Liver (tissue), 9 donors: ENCODE results near the gene NOTCH4. TPM values are rescaled to one million over a fixed set of nuclear protein-coding genes. Genes with fewer than 3 reads are reported as not detected.
A peak's percentile ranks its signal among the peaks of the same experiment; 100 is the strongest.

Source experiments
- DNase-seq: peaks from one replicate; pipeline ENCODE4 v3.0.0-alpha.2; 2017; ENCODE audit warnings: low spot score
- H3K27ac ChIP-seq, 2 donors: one replicate each; pipeline ENCODE4 v1.7.0; 2013; ENCODE audit warnings: inconsistent platforms in 2 of 2, low read length in 2 of 2, control low read depth in 1 of 2, low read depth in 1 of 2, mild to moderate bottlenecking in 1 of 2
- H3K27me3 ChIP-seq, 4 donors: one replicate each; pipeline versions ENCODE4 v1.6.1 to v1.7.0; 2013; ENCODE audit warnings: low read length in 3 of 4, inconsistent platforms in 1 of 4, mild to moderate bottlenecking in 1 of 4, moderate library complexity in 1 of 4; ENCODE audit not compliant: control insufficient read depth in 4 of 4, insufficient read depth in 4 of 4
- H3K36me3 ChIP-seq, 4 donors: one replicate each; pipeline versions ENCODE4 v1.6.1 to v1.7.0; 2013; ENCODE audit warnings: low read length in 3 of 4, mild to moderate bottlenecking in 3 of 4, low read depth in 1 of 4, moderate library complexity in 1 of 4; ENCODE audit not compliant: control insufficient read depth in 4 of 4, insufficient read depth in 3 of 4
- H3K4me1 ChIP-seq, 4 donors: one replicate each; pipeline versions ENCODE4 v1.6.1 to v1.7.0; 2013; ENCODE audit warnings: low read length in 3 of 4, mild to moderate bottlenecking in 3 of 4, moderate library complexity in 1 of 4; ENCODE audit not compliant: control insufficient read depth in 4 of 4, insufficient read depth in 4 of 4
- H3K4me3 ChIP-seq, 3 donors: one replicate each; pipeline versions ENCODE4 v1.6.1 to v1.7.0; 2013; ENCODE audit warnings: low read length in 3 of 3, control low read depth in 1 of 3, low read depth in 1 of 3, mild to moderate bottlenecking in 1 of 3
- H3K9ac ChIP-seq, 2 donors: one replicate each; pipeline ENCODE4 v1.7.0; 2013; ENCODE audit warnings: low read length in 2 of 2, mild to moderate bottlenecking in 2 of 2, moderate library complexity in 2 of 2, control low read depth in 1 of 2, low read depth in 1 of 2
- H3K9me3 ChIP-seq, 4 donors: one replicate each; pipeline versions ENCODE4 v1.6.1 to v1.7.0; 2013; ENCODE audit warnings: low read length in 3 of 4; ENCODE audit not compliant: control insufficient read depth in 4 of 4
- EGR1 ChIP-seq, 2 donors: IDR thresholded peaks; 2 replicates each; pipeline ENCODE4 v1.6.1; 2016 to 2018; ENCODE audit warnings: antibody characterized with exemption in 2 of 2, low read depth in 2 of 2
- FOXA1 ChIP-seq: IDR thresholded peaks from 2 replicates; pipeline ENCODE4 v1.6.1; 2016; ENCODE audit warnings: antibody characterized with exemption
- FOXA2 ChIP-seq: IDR thresholded peaks from 2 replicates; pipeline ENCODE4 v1.6.1; 2016; ENCODE audit warnings: antibody characterized with exemption
- GABPA ChIP-seq, 2 donors: IDR thresholded peaks in 1 of 2; conservative IDR thresholded peaks in 1 of 2; 2 replicates each; pipeline ENCODE4 v1.6.1; 2016; ENCODE audit warnings: antibody characterized with exemption in 2 of 2, mild to moderate bottlenecking in 1 of 2, moderate library complexity in 1 of 2
- HNF4G ChIP-seq: IDR thresholded peaks from 2 replicates; pipeline ENCODE4 v1.6.1; 2016; ENCODE audit warnings: antibody characterized with exemption
- JUND ChIP-seq, 2 donors: IDR thresholded peaks; 2 replicates each; pipeline ENCODE4 v1.6.1; 2016; ENCODE audit warnings: antibody characterized with exemption in 2 of 2
- MAX ChIP-seq: IDR thresholded peaks from 2 replicates; pipeline ENCODE4 v1.6.1; 2016; ENCODE audit warnings: antibody characterized with exemption
- NR2F2 ChIP-seq: IDR thresholded peaks from 2 replicates; pipeline ENCODE4 v1.6.1; 2016; ENCODE audit warnings: antibody characterized with exemption
- RAD21 ChIP-seq, 2 donors: IDR thresholded peaks; 2 replicates each; pipeline ENCODE4 v1.6.1; 2016; ENCODE audit warnings: antibody characterized with exemption in 2 of 2, mild to moderate bottlenecking in 2 of 2
- RXRA ChIP-seq, 2 donors: IDR thresholded peaks; 2 replicates each; pipeline ENCODE4 v1.6.1; 2017 to 2018; ENCODE audit warnings: antibody characterized with exemption in 2 of 2, mild to moderate bottlenecking in 1 of 2
- SP1 ChIP-seq: IDR thresholded peaks from 2 replicates; pipeline ENCODE4 v1.6.1; 2018; ENCODE audit warnings: antibody characterized with exemption, mild to moderate bottlenecking
- TAF1 ChIP-seq: conservative IDR thresholded peaks from 2 replicates; pipeline ENCODE4 v1.6.1; 2016; ENCODE audit warnings: antibody characterized with exemption, mild to moderate bottlenecking
- YY1 ChIP-seq: IDR thresholded peaks from 2 replicates; pipeline ENCODE4 v1.6.1; 2016; ENCODE audit warnings: antibody characterized with exemption, mild to moderate bottlenecking
- WGBS: extraction: QIAGEN DNeasy Blood & Tissue Kit; methylation state at CpG from one replicate; pipeline ENCODE4 v1.1.7; 2013; 5-methylcytosine and 5-hydroxymethylcytosine counted together
- polyA plus RNA-seq, 2 donors: library from polyadenylated mRNA; stranded (reverse) in 1 of 2; unstranded in 1 of 2; fragments of 200-250 nt in 1 of 2; fragments of >200 nt in 1 of 2; fragmentation: Nextera tagmentation in 1 of 2; extraction: Ambion mirVana in 1 of 2; gene quantifications; one replicate each; pipeline versions ENCODE4 v1.2.1 to v1.2.3, GENCODE V29; 2013 to 2015
- total RNA-seq, 2 donors: library from RNA; depleted of rRNA; stranded (reverse); fragments of >200 nt; gene quantifications; one replicate each; pipeline ENCODE4 v1.2.3, GENCODE V29; 2014
- TF ChIP-seq, protein P1 (sequence below): fragments of 150-350 bp; IDR thresholded peaks from 2 replicates; pipeline ENCODE4 v1.5.1; 2017; ENCODE audit warnings: improper control_type of control experiment, low read depth, low read length; ENCODE audit not compliant: missing input control
- TF ChIP-seq, protein P2 (sequence below): IDR thresholded peaks from 2 replicates; pipeline ENCODE4 v1.6.1; 2016; ENCODE audit warnings: antibody characterized with exemption
- TF ChIP-seq, protein P3 (sequence below): IDR thresholded peaks from 2 replicates; pipeline ENCODE4 v1.6.1; 2016; ENCODE audit warnings: antibody characterized with exemption
- donor health status: healthy.
- donor health status: healthy.
- donor health status: healthy.
- donor health status: healthy.
- donor health status: healthy.

Gene NOTCH4
- total and polyA plus RNA-seq, 4 donors = 2.6 to 15.1 (median 8.8) TPM

GRCh38 chr6:32183030-32183429 lies 40.8 kb downstream of the NOTCH4 start (continued):
- TF ChIP-seq, protein P1, sequence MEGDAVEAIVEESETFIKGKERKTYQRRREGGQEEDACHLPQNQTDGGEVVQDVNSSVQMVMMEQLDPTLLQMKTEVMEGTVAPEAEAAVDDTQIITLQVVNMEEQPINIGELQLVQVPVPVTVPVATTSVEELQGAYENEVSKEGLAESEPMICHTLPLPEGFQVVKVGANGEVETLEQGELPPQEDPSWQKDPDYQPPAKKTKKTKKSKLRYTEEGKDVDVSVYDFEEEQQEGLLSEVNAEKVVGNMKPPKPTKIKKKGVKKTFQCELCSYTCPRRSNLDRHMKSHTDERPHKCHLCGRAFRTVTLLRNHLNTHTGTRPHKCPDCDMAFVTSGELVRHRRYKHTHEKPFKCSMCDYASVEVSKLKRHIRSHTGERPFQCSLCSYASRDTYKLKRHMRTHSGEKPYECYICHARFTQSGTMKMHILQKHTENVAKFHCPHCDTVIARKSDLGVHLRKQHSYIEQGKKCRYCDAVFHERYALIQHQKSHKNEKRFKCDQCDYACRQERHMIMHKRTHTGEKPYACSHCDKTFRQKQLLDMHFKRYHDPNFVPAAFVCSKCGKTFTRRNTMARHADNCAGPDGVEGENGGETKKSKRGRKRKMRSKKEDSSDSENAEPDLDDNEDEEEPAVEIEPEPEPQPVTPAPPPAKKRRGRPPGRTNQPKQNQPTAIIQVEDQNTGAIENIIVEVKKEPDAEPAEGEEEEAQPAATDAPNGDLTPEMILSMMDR = no peak
- TF ChIP-seq EGR1 (IDR thresholded peaks at IDR 0.05; ENCODE audit: low read depth in 2 of 2) (no peak), FOXA1 (no peak), FOXA2 (no peak), TAF1 (no peak), GABPA (IDR thresholded peaks at IDR 0.05 in 1 of 2, conservative IDR thresholded peaks at IDR 0.05 in 1 of 2) (no peak), SP1 (no peak), YY1 (no peak), JUND (IDR thresholded peaks at IDR 0.05) (no peak)
- TF ChIP-seq, protein P2, sequence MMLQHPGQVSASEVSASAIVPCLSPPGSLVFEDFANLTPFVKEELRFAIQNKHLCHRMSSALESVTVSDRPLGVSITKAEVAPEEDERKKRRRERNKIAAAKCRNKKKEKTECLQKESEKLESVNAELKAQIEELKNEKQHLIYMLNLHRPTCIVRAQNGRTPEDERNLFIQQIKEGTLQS = no peak

DNA sequence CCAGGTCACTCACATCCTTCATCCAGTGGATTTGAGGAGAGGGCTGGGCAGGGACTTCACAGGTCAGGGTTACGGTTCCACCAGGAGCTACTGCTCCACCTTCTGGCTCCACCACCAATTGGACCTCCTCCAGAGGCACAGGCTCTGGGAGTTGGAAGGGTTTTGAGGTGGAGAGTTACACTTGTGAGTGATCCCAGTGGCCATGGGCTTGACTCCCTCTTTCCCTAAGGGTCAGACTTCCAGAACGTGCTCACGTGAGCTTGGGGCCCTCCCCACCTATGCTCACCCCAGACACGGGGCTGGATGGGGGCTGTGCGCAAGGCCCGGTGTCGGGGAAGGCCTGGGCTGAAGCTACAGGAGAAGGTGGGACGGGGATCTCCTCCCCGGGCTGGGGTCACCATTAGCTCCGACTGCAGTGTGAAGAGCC lies 41.3 kb downstream of the NOTCH4 start:
- H3K9ac ChIP-seq = no peak overlapping the region
- 93% methylated on average over 10 of the region's 10 CpGs for WGBS
- H3K36me3 ChIP-seq = peaks cover 0 to 33% (median 17%) of the 10 kb centered on the region in 4 donors
- no peaks in the 10 kb centered on the region for H3K27me3 ChIP-seq
- DNase-seq = peak; percentile 52
- H3K4me3 ChIP-seq = no peak overlapping the region
- H3K9me3 ChIP-seq = no peaks in the 10 kb centered on the region
- no peak for TF ChIP-seq FOXA1
- TF ChIP-seq, protein P1 = no peak
- TF ChIP-seq FOXA2 = no peak
- no peak for TF ChIP-seq EGR1 (IDR thresholded peaks at IDR 0.05; ENCODE audit: low read depth in 2 of 2)
- no peak for TF ChIP-seq JUND (IDR thresholded peaks at IDR 0.05)
- TF ChIP-seq RAD21 (IDR thresholded peaks at IDR 0.05) = no peak
- H3K4me1 ChIP-seq = peaks cover 0 to 15% (median 14%) of the 10 kb centered on the region in 4 donors
- H3K27ac ChIP-seq = no peak overlapping the region

DNA sequence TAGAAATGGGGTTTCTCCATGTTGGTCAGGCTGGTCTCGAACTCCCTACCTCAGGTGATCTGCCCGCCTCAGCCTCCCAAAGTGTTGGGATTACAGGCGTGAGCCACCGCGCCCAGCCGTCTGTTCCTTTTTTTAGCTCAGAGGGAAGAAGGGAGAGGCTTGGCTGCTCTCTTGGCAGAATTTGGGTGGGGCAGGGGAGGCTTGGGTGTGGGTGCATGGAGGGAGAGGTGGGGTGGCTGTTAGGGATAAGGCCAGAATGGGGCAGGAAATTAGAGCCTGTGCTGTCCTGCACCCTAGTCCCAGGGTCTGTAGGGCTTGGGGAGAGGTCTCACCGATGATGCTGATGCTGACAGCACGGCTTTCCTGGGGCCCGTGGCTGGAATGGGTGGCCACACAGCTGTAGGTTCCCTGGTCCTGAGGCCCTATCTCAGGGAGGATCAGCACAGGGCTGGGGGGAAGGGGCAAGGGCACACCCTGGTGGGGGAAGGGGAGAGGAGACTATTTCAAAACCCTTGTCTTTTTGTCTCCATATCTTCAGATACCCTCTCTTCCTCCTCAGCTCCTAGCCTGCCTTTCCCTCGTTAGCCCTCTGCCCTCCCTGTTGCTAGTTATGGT lies 41.8 kb downstream of the NOTCH4 start:
- peak; percentile 74 for DNase-seq
- H3K27ac ChIP-seq = no peak overlapping the region
- H3K36me3 ChIP-seq = peaks cover 0 to 29% (median 13%) of the 10 kb centered on the region in 4 donors
- H3K27me3 ChIP-seq = no peaks in the 10 kb centered on the region
- 87% methylated on average over 10 of the region's 10 CpGs for WGBS
- no peak overlapping the region for H3K4me3 ChIP-seq
- H3K9ac ChIP-seq = no peak overlapping the region
- peaks cover 0 to 20% (median 18%) of the 10 kb centered on the region in 4 donors for H3K4me1 ChIP-seq
- no peaks in the 10 kb centered on the region for H3K9me3 ChIP-seq
- TF ChIP-seq JUND (IDR thresholded peaks at IDR 0.05) = no peak
- TF ChIP-seq HNF4G = no peak
- TF ChIP-seq, protein P2 = no peak
- TF ChIP-seq, protein P3, sequence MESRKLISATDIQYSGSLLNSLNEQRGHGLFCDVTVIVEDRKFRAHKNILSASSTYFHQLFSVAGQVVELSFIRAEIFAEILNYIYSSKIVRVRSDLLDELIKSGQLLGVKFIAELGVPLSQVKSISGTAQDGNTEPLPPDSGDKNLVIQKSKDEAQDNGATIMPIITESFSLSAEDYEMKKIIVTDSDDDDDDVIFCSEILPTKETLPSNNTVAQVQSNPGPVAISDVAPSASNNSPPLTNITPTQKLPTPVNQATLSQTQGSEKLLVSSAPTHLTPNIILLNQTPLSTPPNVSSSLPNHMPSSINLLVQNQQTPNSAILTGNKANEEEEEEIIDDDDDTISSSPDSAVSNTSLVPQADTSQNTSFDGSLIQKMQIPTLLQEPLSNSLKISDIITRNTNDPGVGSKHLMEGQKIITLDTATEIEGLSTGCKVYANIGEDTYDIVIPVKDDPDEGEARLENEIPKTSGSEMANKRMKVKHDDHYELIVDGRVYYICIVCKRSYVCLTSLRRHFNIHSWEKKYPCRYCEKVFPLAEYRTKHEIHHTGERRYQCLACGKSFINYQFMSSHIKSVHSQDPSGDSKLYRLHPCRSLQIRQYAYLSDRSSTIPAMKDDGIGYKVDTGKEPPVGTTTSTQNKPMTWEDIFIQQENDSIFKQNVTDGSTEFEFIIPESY = no peak
- no peak for TF ChIP-seq RXRA (IDR thresholded peaks at IDR 0.05)
- TF ChIP-seq MAX = no peak
- TF ChIP-seq NR2F2 = no peak
- TF ChIP-seq SP1 = no peak
- TF ChIP-seq, protein P1 = no peak
